ENCODE data around the gene PNPLA2.
A peak's percentile ranks its signal among the peaks of the same experiment; 100 is the strongest.

The PNPLA2 gene

DNA sequence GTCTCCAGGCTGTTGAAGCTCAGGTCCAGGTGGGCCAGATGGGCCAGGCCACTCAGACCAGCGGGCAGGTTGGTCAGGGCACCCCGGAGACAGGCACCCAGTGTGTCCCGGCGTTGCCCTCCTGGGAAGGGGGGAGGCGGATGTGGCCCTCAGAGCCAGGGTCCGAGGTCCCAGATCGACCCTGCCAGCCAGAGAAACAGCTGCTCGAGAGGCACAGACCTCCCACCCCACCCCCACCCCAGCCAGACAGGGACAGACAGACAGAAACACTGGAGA lies 15.3 kb upstream of the PNPLA2 start:
- no peaks in the 10 kb centered on the region for H3K27me3 ChIP-seq (ENCODE audit: control insufficient read depth, insufficient read depth, low read length)
- no peaks in the 10 kb centered on the region for H3K36me3 ChIP-seq (ENCODE audit: control insufficient read depth, insufficient read depth, low read length)
- no peak overlapping the region for H3K4me2 ChIP-seq (ENCODE audit: low read length)
- H3K4me3 ChIP-seq (ENCODE audit: low read depth, low read length): no peak overlapping the region
- H3K4me1 ChIP-seq: no peaks in the 10 kb centered on the region
- TF ChIP-seq CTCF (IDR thresholded peaks at IDR 0.05): no peak
- no peaks in the 10 kb centered on the region for H3K79me2 ChIP-seq
- H3K27ac ChIP-seq: no peak overlapping the region
- no peak overlapping the region for H3K9ac ChIP-seq
- H3K9me3 ChIP-seq (ENCODE audit: control insufficient read depth, low read length): no peaks in the 10 kb centered on the region
- H2AFZ ChIP-seq: no peak overlapping the region

GRCh38 chr11:803770-804598 lies 14.7 kb upstream of the PNPLA2 start:
- H3K4me3 ChIP-seq (ENCODE audit: low read depth, low read length): no peak overlapping the region
- no peaks in the 10 kb centered on the region for H3K79me2 ChIP-seq
- no peaks in the 10 kb centered on the region for H3K4me1 ChIP-seq
- no peaks in the 10 kb centered on the region for H3K36me3 ChIP-seq (ENCODE audit: control insufficient read depth, insufficient read depth, low read length)
- H3K27ac ChIP-seq: no peak overlapping the region
- H3K27me3 ChIP-seq (ENCODE audit: control insufficient read depth, insufficient read depth, low read length): no peaks in the 10 kb centered on the region
- peak overlapping the region; percentile 65 for H3K4me2 ChIP-seq (ENCODE audit: low read length)
- TF ChIP-seq CTCF (IDR thresholded peaks at IDR 0.05): no peak
- no peaks in the 10 kb centered on the region for H3K9me3 ChIP-seq (ENCODE audit: control insufficient read depth, low read length)
- no peak overlapping the region for H3K9ac ChIP-seq
- H2AFZ ChIP-seq: no peak overlapping the region

DNA sequence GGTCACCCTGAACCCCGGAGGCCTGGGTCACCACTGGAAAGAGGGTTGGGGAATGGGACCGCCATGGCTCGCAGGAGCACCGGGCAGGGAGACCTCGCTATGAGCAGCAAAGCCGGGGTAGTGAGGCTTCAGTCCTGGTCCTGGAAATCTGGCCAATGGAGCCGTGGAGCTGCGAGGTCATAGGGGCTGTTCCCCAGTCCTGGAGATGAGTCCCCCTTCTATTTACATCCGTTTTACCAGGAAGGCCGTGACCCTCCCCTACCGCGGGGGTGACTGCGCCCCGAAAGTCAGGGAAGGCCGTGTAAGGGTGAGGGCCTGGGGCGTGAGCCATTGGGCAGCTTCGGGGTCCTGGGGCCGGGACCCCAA lies 14.1 kb upstream of the PNPLA2 start:
- H3K9ac ChIP-seq: no peak overlapping the region
- H3K27me3 ChIP-seq (ENCODE audit: control insufficient read depth, insufficient read depth, low read length): no peaks in the 10 kb centered on the region
- H3K9me3 ChIP-seq (ENCODE audit: control insufficient read depth, low read length): no peaks in the 10 kb centered on the region
- H3K79me2 ChIP-seq: no peaks in the 10 kb centered on the region
- H3K27ac ChIP-seq: no peak overlapping the region
- no peaks in the 10 kb centered on the region for H3K4me1 ChIP-seq
- no peak overlapping the region for H2AFZ ChIP-seq
- H3K4me3 ChIP-seq (ENCODE audit: low read depth, low read length): peak overlapping the region; percentile 31
- TF ChIP-seq CTCF (IDR thresholded peaks at IDR 0.05): no peak
- no peaks in the 10 kb centered on the region for H3K36me3 ChIP-seq (ENCODE audit: control insufficient read depth, insufficient read depth, low read length)
- peak overlapping the region; percentile 65 for H3K4me2 ChIP-seq (ENCODE audit: low read length)

DNA sequence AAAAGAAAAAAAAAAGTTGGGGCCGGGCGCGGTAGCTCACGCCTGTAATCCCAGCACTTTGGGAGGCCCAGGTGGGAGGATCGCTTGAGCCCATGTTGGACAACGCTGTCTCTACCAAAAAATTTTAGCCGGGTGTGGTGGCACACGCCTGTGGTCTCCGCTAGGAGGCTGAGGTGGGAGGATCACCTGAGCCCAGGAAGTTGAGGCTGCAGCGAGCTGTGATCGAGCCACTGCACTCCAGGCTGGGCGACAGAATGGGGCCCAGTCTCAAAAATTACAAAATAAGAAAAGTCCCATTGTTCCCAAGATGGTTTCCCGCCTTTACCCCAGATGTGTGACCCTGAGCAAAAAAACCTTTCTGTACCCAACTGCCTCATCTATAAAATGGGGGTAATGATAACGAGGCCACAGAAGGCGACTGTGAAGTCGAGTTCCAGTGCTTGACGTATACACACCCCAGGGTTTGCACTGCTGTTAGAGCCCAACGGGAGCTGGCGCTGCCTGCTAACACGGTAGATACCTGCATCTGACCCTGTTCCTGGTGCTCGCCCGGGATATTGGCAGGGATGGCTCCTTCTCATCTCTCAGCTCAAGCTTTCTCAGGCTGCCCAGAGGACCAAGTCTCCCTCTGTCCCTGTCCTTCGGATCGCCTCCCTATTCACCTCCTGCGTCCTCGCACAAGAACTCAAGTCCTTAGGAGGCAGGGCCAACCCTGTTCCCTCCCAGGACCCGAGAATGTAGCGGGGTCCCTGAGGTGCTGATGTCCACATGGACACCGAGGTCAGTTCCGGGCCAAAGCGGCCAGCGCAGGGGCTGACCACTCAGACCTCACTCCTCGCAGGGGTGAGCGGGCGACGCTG lies 10.1 kb upstream of the PNPLA2 start:
- Histone ChIP-seq H3K9ac (peak overlapping the region; percentile 87), H3K4me1 (peaks cover 4% of the 10 kb centered on the region), H3K27me3 (ENCODE audit: control insufficient read depth, insufficient read depth, low read length) (no peaks in the 10 kb centered on the region), H3K27ac (peak overlapping the region; percentile 99), H3K9me3 (ENCODE audit: control insufficient read depth, low read length) (no peaks in the 10 kb centered on the region), H3K4me3 (ENCODE audit: low read depth, low read length) (peak overlapping the region; percentile 88), H3K36me3 (ENCODE audit: control insufficient read depth, insufficient read depth, low read length) (no peaks in the 10 kb centered on the region), H3K4me2 (ENCODE audit: low read length) (peak overlapping the region; percentile 92), H2AFZ (peak overlapping the region; percentile 96), H3K79me2 (peaks cover 3% of the 10 kb centered on the region)
- no peak for TF ChIP-seq CTCF (IDR thresholded peaks at IDR 0.05)
